Activated T-helper 17 cell treated with anti-CD3 and anti-CD28 coated beads, Interleukin-2, amount 50 U/mL, for 72 hours (primary cell): Measurements from ENCODE around the gene EEF1A2. TPM values are rescaled to one million over a fixed set of nuclear protein-coding genes. Genes with fewer than 3 reads are reported as not detected.
"Not testable (repeated sequence)": the region's sequence is repeated elsewhere in the genome, so short reads cannot be mapped to it uniquely, and the experiment has no call there.

Source experiments
- ATAC-seq: fragments of 150-1000 bp; cut with Tn5 transposase; replicated peaks from 2 replicates; pipeline ENCODE4 v1.10.0; 2021; ENCODE audit warnings: mild to moderate bottlenecking, moderate library complexity
- H3K27ac Mint-ChIP-seq: one replicate; pipeline ENCODE4 v1.8.0; 2022; ENCODE audit warnings: mixed read lengths
- H3K27me3 Mint-ChIP-seq: one replicate; pipeline ENCODE4 v1.8.0; 2022; ENCODE audit warnings: mixed read lengths
- H3K36me3 Mint-ChIP-seq: one replicate; pipeline ENCODE4 v1.8.0; 2022; ENCODE audit warnings: low read depth, mild to moderate bottlenecking, mixed read lengths
- H3K4me1 Mint-ChIP-seq: one replicate; pipeline ENCODE4 v1.8.0; 2022; ENCODE audit warnings: mixed read lengths
- H3K4me3 Mint-ChIP-seq: one replicate; pipeline ENCODE4 v1.8.0; 2022; ENCODE audit warnings: mild to moderate bottlenecking, mixed read lengths
- H3K9me3 Mint-ChIP-seq: one replicate; pipeline ENCODE4 v1.8.0; 2022; ENCODE audit warnings: mixed read lengths
- total RNA-seq, 2 donors: library from RNA; stranded (reverse); gene quantifications; one replicate each; pipeline ENCODE4 v1.2.3, GENCODE V29; 2022

EEF1A2 gene
- total RNA-seq, 2 donors from 2014 or later: 0.80 to 10.9 TPM

GRCh38 chr20:63519668-63520503, 21.0 kb upstream of the EEF1A2 start:
- peak; percentile 62 for ATAC-seq
- peak overlapping the region; percentile 73 for H3K4me3 Mint-ChIP-seq
- no peak overlapping the region for H3K27ac Mint-ChIP-seq
- H3K4me1 Mint-ChIP-seq: peaks cover 8% of the 10 kb centered on the region
- no peaks in the 10 kb centered on the region for H3K9me3 Mint-ChIP-seq
- H3K36me3 Mint-ChIP-seq: peaks cover 20% of the 10 kb centered on the region
- H3K27me3 Mint-ChIP-seq: peaks cover 3% of the 10 kb centered on the region

- no peak overlapping the region for H3K27ac Mint-ChIP-seq
- H3K9me3 Mint-ChIP-seq: no peaks in the 10 kb centered on the region
- peaks cover 20% of the 10 kb centered on the region for H3K36me3 Mint-ChIP-seq
- H3K4me1 Mint-ChIP-seq: peaks cover 8% of the 10 kb centered on the region
- no peak for ATAC-seq
- H3K27me3 Mint-ChIP-seq: peaks cover 3% of the 10 kb centered on the region
- peak overlapping the region; percentile 73 for H3K4me3 Mint-ChIP-seq
Measured at GRCh38 chr20:63518946-63519667, 20.2 kb upstream of the EEF1A2 start.

- H3K36me3 Mint-ChIP-seq: peaks cover 14% of the 10 kb centered on the region
- no peak overlapping the region for H3K27ac Mint-ChIP-seq
Measured at GRCh38 chr20:63518351-63518861, 19.5 kb upstream of the EEF1A2 start.

GRCh38 chr20:63517376-63518309, 18.8 kb upstream of the EEF1A2 start:
- no peak overlapping the region for H3K27ac Mint-ChIP-seq
- peaks cover 8% of the 10 kb centered on the region for H3K36me3 Mint-ChIP-seq
- H3K4me1 Mint-ChIP-seq: peaks cover 3% of the 10 kb centered on the region
- peaks cover 12% of the 10 kb centered on the region for H3K27me3 Mint-ChIP-seq
- H3K9me3 Mint-ChIP-seq: no peaks in the 10 kb centered on the region
- peak overlapping the region; percentile 29 for H3K4me3 Mint-ChIP-seq
- ATAC-seq: no peak

More at GRCh38 chr20:63518351-63518861, 19.5 kb upstream of the EEF1A2 start:
- no peak for ATAC-seq
- no peaks in the 10 kb centered on the region for H3K9me3 Mint-ChIP-seq
- peaks cover 4% of the 10 kb centered on the region for H3K27me3 Mint-ChIP-seq
- peaks cover 4% of the 10 kb centered on the region for H3K4me1 Mint-ChIP-seq
- H3K4me3 Mint-ChIP-seq: peak overlapping the region; percentile 29

GRCh38 chr20:63514520-63514919, 15.6 kb upstream of the EEF1A2 start:
- not testable (repeated sequence) for H3K4me3 Mint-ChIP-seq

GRCh38 chr20:63513207-63513606, 14.3 kb upstream of the EEF1A2 start:
- Mint-ChIP-seq H3K4me3 (no peak overlapping the region), H3K9me3 (no peaks in the 10 kb centered on the region), H3K4me1 (no peaks in the 10 kb centered on the region), H3K36me3 (no peaks in the 10 kb centered on the region), H3K27ac (no peak overlapping the region), H3K27me3 (peaks cover 27% of the 10 kb centered on the region)
- no peak for ATAC-seq

More at GRCh38 chr20:63514520-63514919, 15.6 kb upstream of the EEF1A2 start:
- not testable (repeated sequence) for H3K4me1 Mint-ChIP-seq, H3K36me3 Mint-ChIP-seq, ATAC-seq, H3K9me3 Mint-ChIP-seq, H3K27ac Mint-ChIP-seq
- peaks cover 21% of the 10 kb centered on the region for H3K27me3 Mint-ChIP-seq

- Mint-ChIP-seq H3K9me3 (peaks cover 2% of the 10 kb centered on the region), H3K27me3 (peaks cover 31% of the 10 kb centered on the region), H3K4me1 (no peaks in the 10 kb centered on the region), H3K27ac (no peak overlapping the region), H3K4me3 (no peak overlapping the region), H3K36me3 (no peaks in the 10 kb centered on the region)
- no peak for ATAC-seq
Measured at GRCh38 chr20:63509088-63509564, 10.2 kb upstream of the EEF1A2 start.

- peaks cover 4% of the 10 kb centered on the region for H3K9me3 Mint-ChIP-seq
- peak overlapping the region; percentile 29 for H3K4me3 Mint-ChIP-seq
- ATAC-seq: peak; percentile 78
- H3K27ac Mint-ChIP-seq: peak overlapping the region; percentile 10
- H3K27me3 Mint-ChIP-seq: peaks cover 30% of the 10 kb centered on the region
- H3K4me1 Mint-ChIP-seq: no peaks in the 10 kb centered on the region
- H3K36me3 Mint-ChIP-seq: no peaks in the 10 kb centered on the region
Measured at GRCh38 chr20:63508072-63508768, 9.3 kb upstream of the EEF1A2 start.

GRCh38 chr20:63507083-63507743, 8.3 kb upstream of the EEF1A2 start:
- Mint-ChIP-seq H3K4me3 (no peak overlapping the region), H3K27me3 (peaks cover 23% of the 10 kb centered on the region), H3K4me1 (no peaks in the 10 kb centered on the region), H3K36me3 (no peaks in the 10 kb centered on the region), H3K27ac (no peak overlapping the region), H3K9me3 (peaks cover 4% of the 10 kb centered on the region)
- peak; percentile 41 for ATAC-seq

- no peaks in the 10 kb centered on the region for H3K4me1 Mint-ChIP-seq
- H3K27ac Mint-ChIP-seq: no peak overlapping the region
- H3K27me3 Mint-ChIP-seq: peaks cover 20% of the 10 kb centered on the region
- H3K4me3 Mint-ChIP-seq: no peak overlapping the region
- H3K9me3 Mint-ChIP-seq: peaks cover 4% of the 10 kb centered on the region
- ATAC-seq: no peak
- no peaks in the 10 kb centered on the region for H3K36me3 Mint-ChIP-seq
Measured at GRCh38 chr20:63505723-63506122, 6.8 kb upstream of the EEF1A2 start.

- no peak overlapping the region for H3K4me3 Mint-ChIP-seq
- H3K4me1 Mint-ChIP-seq: no peaks in the 10 kb centered on the region
- H3K9me3 Mint-ChIP-seq: peaks cover 4% of the 10 kb centered on the region
- H3K27ac Mint-ChIP-seq: no peak overlapping the region
- H3K36me3 Mint-ChIP-seq: no peaks in the 10 kb centered on the region
- H3K27me3 Mint-ChIP-seq: peaks cover 20% of the 10 kb centered on the region
- ATAC-seq: no peak
Measured at GRCh38 chr20:63505281-63505680, 6.4 kb upstream of the EEF1A2 start.

GRCh38 chr20:63504642-63505041, 5.8 kb upstream of the EEF1A2 start:
- Mint-ChIP-seq H3K4me1 (no peaks in the 10 kb centered on the region), H3K36me3 (no peaks in the 10 kb centered on the region), H3K27ac (no peak overlapping the region), H3K4me3 (no peak overlapping the region), H3K9me3 (peaks cover 4% of the 10 kb centered on the region), H3K27me3 (peaks cover 16% of the 10 kb centered on the region)
- no peak for ATAC-seq

GRCh38 chr20:63503524-63503923, 4.6 kb upstream of the EEF1A2 start:
- no peak for ATAC-seq
- Mint-ChIP-seq H3K4me3 (no peak overlapping the region), H3K4me1 (no peaks in the 10 kb centered on the region), H3K27me3 (peaks cover 10% of the 10 kb centered on the region), H3K27ac (no peak overlapping the region), H3K36me3 (no peaks in the 10 kb centered on the region), H3K9me3 (peaks cover 4% of the 10 kb centered on the region)
